Measurements from ENCODE around the gene SPANXN5.
A peak's percentile ranks its signal among the peaks of the same experiment; 100 is the strongest.
"Not testable (repeated sequence)": the region's sequence is repeated elsewhere in the genome, so short reads cannot be mapped to it uniquely, and the experiment has no call there.

The SPANXN5 gene, protein sequence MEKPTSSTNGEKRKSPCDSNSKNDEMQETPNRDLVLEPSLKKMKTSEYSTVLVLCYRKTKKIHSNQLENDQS

DNA sequence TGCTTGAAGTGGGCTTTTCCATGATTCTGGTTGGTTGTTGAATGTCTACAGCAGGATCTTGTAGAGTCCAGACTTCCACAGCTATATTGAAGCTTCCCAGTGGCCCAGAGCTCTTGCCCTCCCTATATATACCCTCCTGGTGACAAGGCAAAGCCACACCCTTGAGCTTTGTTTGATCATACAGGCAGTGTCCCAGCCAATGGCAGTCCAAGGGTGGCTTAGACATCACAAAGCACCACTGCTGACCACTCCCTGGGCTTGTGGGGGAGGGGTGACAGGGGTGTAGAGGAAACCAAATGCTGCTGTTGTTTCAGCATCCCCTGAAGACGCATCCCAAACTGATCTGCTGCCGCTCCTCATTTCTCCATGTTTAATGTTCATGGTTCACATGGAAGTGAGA, at the start of gene SPANXN5:
Gene SPANXN5 (minus strand): TSS at position 101 of the 400 bp plus-strand sequence. CDS start 79 bp downstream, at position 22.
- not testable (repeated sequence) for FAIRE-seq; DNase-seq (ENCODE audit: insufficient read length, low spot score)

DNA sequence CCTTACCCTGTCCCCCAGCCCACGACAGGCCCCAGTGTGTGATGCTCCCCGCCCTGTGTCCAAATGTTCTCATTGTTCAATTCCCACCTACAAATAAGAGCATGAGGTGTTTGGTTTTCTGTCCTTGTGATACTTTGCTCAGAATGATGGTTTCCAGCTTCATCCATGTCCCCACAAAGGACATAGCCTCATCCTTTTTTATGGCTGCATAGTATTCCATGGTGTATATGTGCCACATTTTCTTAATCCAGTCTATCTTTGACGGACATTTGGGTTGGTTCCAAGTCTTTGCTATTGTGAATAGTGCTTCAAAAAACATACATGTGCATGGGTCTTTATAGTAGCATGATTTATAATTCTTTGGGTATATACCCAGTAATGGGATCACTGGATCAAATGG, 46.4 kb upstream of the SPANXN5 start:
- FAIRE-seq = peak; percentile 53

DNA sequence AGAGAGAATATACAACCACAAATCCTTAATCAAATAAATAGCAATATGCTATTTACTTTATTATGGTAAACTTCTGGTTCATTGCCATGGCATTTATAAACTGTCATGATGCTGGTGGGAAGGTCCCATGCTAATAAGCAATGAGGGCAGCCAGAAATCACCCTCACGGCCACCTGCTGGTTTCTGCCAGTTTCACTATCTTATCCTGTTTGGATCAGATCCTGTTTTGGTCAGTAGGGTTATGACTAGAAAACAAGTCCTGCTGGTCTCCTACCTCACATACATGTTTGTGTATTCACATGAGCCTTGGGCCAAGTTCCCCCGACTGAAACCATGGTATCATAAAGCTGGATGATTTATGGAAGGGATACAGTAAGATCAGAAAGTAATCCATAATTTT, 41.9 kb upstream of the SPANXN5 start:
- FAIRE-seq = peak; percentile 87

More for the DNA sequence above, 46.4 kb upstream of the SPANXN5 start:
- DNase-seq (ENCODE audit: insufficient read length, low spot score) = not testable (repeated sequence)

DNA sequence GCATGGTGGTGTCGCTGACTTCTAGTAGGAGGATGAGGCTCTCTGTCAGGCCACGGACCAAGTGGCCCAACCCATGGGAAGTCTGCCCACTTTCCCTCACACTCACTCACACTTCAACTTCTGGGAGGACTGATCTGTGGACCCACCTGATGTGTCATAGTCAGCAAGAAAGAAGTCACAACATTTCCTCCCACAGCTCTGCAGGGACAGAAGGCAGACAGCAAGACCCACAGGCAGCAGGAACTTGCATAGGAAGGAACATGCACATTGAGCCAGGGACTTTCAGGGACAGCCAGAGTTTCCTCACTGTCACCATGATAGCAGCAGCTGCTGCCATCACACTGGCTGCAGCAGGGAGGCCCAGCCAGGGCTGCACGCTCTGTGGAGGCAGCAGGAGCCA, 33.3 kb upstream of the SPANXN5 start:
- DNase-seq (ENCODE audit: insufficient read length, low spot score) = no peak
- no peak for FAIRE-seq

More for the DNA sequence above, 41.9 kb upstream of the SPANXN5 start:
- DNase-seq (ENCODE audit: insufficient read length, low spot score) = no peak

DNA sequence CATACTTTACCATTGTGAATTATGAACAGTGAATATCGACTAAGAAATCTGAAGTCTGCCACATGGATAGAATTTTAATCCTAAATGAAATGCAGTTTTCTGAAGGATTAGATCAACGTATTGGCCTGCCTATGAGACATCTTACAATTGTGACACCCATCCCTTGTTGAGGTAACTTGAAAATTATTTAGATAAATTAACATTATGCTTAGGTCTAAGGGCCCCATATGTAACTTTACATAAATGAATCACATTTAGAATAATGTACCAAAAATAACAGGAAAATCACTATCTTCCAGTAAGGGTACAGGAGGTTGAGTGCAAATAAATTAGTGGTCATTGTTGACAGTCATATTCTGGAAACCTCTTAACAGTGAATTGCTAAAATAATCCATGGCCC, 27.4 kb upstream of the SPANXN5 start:
- FAIRE-seq (no peak), DNase-seq (ENCODE audit: insufficient read length, low spot score) (no peak)

- DNase-seq (ENCODE audit: insufficient read length, low spot score) (no peak), FAIRE-seq (no peak)
Measured at GRCh38 chrX:52821079-52821760, 24.0 kb upstream of the SPANXN5 start.

DNA sequence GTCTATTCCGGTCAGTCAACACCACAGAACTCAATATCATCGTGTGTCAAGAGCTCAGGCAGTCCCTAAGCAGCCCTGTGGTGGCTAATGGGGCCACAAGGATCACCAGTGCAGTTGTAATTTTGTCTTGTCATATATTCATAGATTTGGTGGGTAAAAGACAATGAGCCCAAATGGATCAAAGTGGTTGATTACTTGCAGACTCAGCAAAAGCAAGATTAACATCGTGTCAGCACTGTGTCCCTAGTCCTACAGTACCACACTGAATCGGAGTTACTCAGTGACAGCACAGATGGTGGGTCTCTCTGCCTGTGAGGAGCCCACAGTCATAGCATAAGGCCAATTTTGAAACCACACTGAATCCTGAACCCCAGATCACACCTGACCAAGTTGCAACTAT, 22.6 kb upstream of the SPANXN5 start:
- peak; percentile 70 for FAIRE-seq
- no peak for DNase-seq (ENCODE audit: insufficient read length, low spot score)

DNA sequence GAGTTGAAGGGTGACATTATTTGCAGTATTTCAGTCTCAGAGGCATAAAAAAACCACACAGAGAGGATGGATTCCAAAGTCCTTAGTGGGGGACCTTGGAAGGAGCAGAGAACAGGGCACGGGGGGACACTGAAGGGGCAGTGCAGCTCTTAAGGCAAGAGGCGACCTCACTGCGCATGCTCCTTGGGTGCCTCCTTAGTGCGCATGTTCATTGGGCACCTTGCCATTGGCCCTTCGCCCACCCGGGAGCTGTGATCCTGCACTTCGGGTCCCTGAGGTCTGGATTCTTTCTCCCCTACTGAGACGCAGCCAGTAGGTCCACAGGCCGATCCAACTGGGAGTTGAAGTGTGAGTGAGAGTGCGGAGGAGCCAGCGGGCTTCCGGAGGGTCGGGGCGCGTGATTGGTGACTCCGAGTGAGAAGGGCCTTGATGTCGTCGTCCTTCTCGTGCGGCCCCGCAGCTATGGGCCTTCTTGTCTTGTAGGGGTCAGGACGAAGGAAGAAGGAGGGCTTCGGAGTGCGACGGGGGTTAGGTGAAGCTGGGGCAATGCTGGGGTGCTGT, 13.9 kb upstream of the SPANXN5 start, which contains the start of gene XAGE5:
Gene XAGE5 (plus strand): TSS at position 223 of the 561 bp plus-strand sequence. CDS start 1,280 bp downstream, outside the sequence.
- no peak for DNase-seq (ENCODE audit: insufficient read length, low spot score)
- no peak for FAIRE-seq

DNA sequence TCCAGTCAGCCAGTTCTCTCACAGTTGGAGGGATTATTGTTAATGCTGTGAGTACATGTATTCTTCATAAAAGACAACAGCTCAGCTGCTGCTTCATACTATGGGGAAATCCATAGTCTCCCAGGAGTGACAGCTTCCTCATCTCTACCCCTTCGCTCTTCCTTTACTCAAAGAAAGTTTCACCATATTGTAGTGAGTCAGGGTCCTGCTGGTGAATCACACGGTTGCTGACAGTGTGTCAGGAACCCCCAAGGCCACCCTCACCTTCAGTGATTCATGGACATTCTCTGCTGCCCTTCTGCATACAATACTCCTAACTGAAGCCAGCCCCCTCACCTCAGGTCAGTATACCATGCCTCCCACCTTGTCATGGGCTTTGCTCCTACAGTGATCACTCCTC, 7.6 kb upstream of the SPANXN5 start:
- not testable (repeated sequence) for FAIRE-seq; DNase-seq (ENCODE audit: insufficient read length, low spot score)

GRCh38 chrX:52773504-52773903, 23.7 kb downstream of the SPANXN5 start:
- FAIRE-seq; DNase-seq (ENCODE audit: insufficient read length, low spot score): not testable (repeated sequence)

- not testable (repeated sequence) for FAIRE-seq; DNase-seq (ENCODE audit: insufficient read length, low spot score)
Measured at GRCh38 chrX:52765983-52766382, 31.2 kb downstream of the SPANXN5 start.

- not testable (repeated sequence) for DNase-seq (ENCODE audit: insufficient read length, low spot score); FAIRE-seq
Measured at GRCh38 chrX:52750952-52751351, 46.3 kb downstream of the SPANXN5 start, which contains the start of gene SSX2B. Gene SSX2B (plus strand): TSS chrX:52751252. CDS start chrX:52752681, 1,429 bp downstream.

Data from GM19239 (cell line).